IMR-90 (cell line): Measurements from ENCODE around the gene VPS52.
A peak's percentile ranks its signal among the peaks of the same experiment; 100 is the strongest.

Experiments
- CHD1 ChIP-seq: IDR thresholded peaks from 2 replicates; pipeline ENCODE4 v1.6.1; 2012; ENCODE audit warnings: low read depth, low read length, improper control_type of control experiment
- FOS ChIP-seq: fragments of 150-350 bp; IDR thresholded peaks from 2 replicates; pipeline ENCODE4 v1.6.1; 2016; ENCODE audit warnings: low read depth, low read length
- MAZ ChIP-seq: IDR thresholded peaks from 2 replicates; pipeline ENCODE4 v1.6.1; 2012; ENCODE audit warnings: low read depth, mild to moderate bottlenecking, low read length, improper control_type of control experiment, moderate library complexity, borderline replicate concordance
- MXI1 ChIP-seq: IDR thresholded peaks from 2 replicates; pipeline ENCODE4 v1.6.1; 2012; ENCODE audit warnings: low read depth, mild to moderate bottlenecking, low read length, moderate library complexity, borderline replicate concordance
- RAD21 ChIP-seq: IDR thresholded peaks from 2 replicates; pipeline ENCODE4 v1.6.1; 2012; ENCODE audit warnings: low read length, improper control_type of control experiment
- USF2 ChIP-seq: fragments of 150-350 bp; IDR thresholded peaks from 2 replicates; pipeline ENCODE4 v1.6.1; 2017; ENCODE audit warnings: mild to moderate bottlenecking, antibody characterized with exemption, low read length, low read depth
- TF ChIP-seq, protein P1 (sequence below): conservative IDR thresholded peaks from 2 replicates; pipeline ENCODE4 v1.5.1; 2012; ENCODE audit warnings: mild to moderate bottlenecking, low read depth, low read length, improper control_type of control experiment

GRCh38 chr6:33201147-33201545, 70.5 kb downstream of the VPS52 start:
- TF ChIP-seq, protein P1, sequence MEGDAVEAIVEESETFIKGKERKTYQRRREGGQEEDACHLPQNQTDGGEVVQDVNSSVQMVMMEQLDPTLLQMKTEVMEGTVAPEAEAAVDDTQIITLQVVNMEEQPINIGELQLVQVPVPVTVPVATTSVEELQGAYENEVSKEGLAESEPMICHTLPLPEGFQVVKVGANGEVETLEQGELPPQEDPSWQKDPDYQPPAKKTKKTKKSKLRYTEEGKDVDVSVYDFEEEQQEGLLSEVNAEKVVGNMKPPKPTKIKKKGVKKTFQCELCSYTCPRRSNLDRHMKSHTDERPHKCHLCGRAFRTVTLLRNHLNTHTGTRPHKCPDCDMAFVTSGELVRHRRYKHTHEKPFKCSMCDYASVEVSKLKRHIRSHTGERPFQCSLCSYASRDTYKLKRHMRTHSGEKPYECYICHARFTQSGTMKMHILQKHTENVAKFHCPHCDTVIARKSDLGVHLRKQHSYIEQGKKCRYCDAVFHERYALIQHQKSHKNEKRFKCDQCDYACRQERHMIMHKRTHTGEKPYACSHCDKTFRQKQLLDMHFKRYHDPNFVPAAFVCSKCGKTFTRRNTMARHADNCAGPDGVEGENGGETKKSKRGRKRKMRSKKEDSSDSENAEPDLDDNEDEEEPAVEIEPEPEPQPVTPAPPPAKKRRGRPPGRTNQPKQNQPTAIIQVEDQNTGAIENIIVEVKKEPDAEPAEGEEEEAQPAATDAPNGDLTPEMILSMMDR: 0 out of 2 replicates have a peak, but pooled peaks have one; percentile 4
- no peak for TF ChIP-seq MXI1
- no peak for TF ChIP-seq USF2
- TF ChIP-seq CHD1: no peak
- TF ChIP-seq RAD21: no peak
- TF ChIP-seq FOS: no peak
- TF ChIP-seq MAZ: no peak
